B cell (primary cell): ENCODE measurements around the gene PTPN1. TPM values are rescaled to one million over a fixed set of nuclear protein-coding genes. Genes with fewer than 3 reads are reported as not detected.

Experiments used
- ATAC-seq: fragments of 200-7000 bp; cut with Tn5 transposase; one replicate; pipeline ENCODE4 v1.10.0; 2021; ENCODE audit warnings: low read depth, mild to moderate bottlenecking, moderate number of reproducible peaks, moderate library complexity
- CTCF ChIA-PET: fragments of 350-600 bp; sonication (Branson Sonifier 250); formaldehyde crosslinking; loops from one replicate; lab custom pipeline; 2021; ENCODE audit warnings: antibody characterized with exemption, inconsistent platforms; lab: Charles Lee
- POLR2A ChIA-PET: fragments of 350-600 bp; sonication (Branson Sonifier 250); formaldehyde crosslinking; loops from one replicate; lab custom pipeline; 2021; ENCODE audit warnings: antibody characterized with exemption; lab: Charles Lee
- DNase-seq: peaks from one replicate; pipeline ENCODE4 v3.0.0; 2013
- H2AFZ ChIP-seq: 2 replicates; pipeline ENCODE4 v1.6.1; 2012; ENCODE audit warnings: mild to moderate bottlenecking, low read depth, low read length; ENCODE audit not compliant: insufficient read depth, poor library complexity, severe bottlenecking
- H3K27ac ChIP-seq, 2 donors: 1 replicate in 1 of 2; 2 replicates in 1 of 2; pipeline ENCODE4 v1.5.1; 2012 to 2013; ENCODE audit warnings: low read length in 2 of 2, mild to moderate bottlenecking in 2 of 2, moderate library complexity in 1 of 2
- H3K27me3 ChIP-seq, 4 experiments: fragments of 200-600 bp in 1 of 4; sonication (generic) in 1 of 4; replicated peaks in 1 of 4; 1 replicate in 2 of 4; 2 replicates in 2 of 4; pipeline versions ENCODE4 v1.6.1 to v1.7.0; 2013 to 2016; ENCODE audit warnings: low read length in 3 of 4, mild to moderate bottlenecking in 2 of 4, mixed read lengths in 1 of 4, moderate library complexity in 1 of 4; ENCODE audit not compliant: insufficient read depth in 4 of 4, control insufficient read depth in 3 of 4; ENCODE audit errors: control extremely low read depth in 1 of 4
- H3K36me3 ChIP-seq, 2 experiments: replicated peaks in 1 of 2; 1 replicate in 1 of 2; 2 replicates in 1 of 2; pipeline versions ENCODE4 v1.6.1 to v1.7.1; 2013; ENCODE audit warnings: low read length in 1 of 2; ENCODE audit not compliant: insufficient read depth in 2 of 2, control insufficient read depth in 1 of 2; ENCODE audit errors: control extremely low read depth in 1 of 2, extremely low read depth in 1 of 2
- H3K4me1 ChIP-seq, 2 donors: fragments of 200-600 bp in 1 of 2; sonication (generic) in 1 of 2; 1 replicate in 1 of 2; 2 replicates in 1 of 2; pipeline versions ENCODE4 v1.5.1 to v1.6.1; 2013 to 2017; ENCODE audit warnings: low read length in 2 of 2; ENCODE audit not compliant: control insufficient read depth in 2 of 2, insufficient read depth in 2 of 2
- H3K4me2 ChIP-seq: replicated peaks from 2 replicates; pipeline ENCODE3; 2012; ENCODE audit warnings: mild to moderate bottlenecking, low read depth, low read length; ENCODE audit not compliant: poor library complexity, severe bottlenecking
- H3K4me3 ChIP-seq, 5 experiments: fragments of 200-600 bp in 1 of 5; sonication (generic) in 1 of 5; 1 replicate in 3 of 5; 2 replicates in 2 of 5; pipeline versions ENCODE4 v1.5.1 to v1.7.0; 2011 to 2016; ENCODE audit warnings: low read length in 4 of 5, mild to moderate bottlenecking in 4 of 5, low read depth in 2 of 5, control low read depth in 1 of 5, moderate library complexity in 1 of 5; ENCODE audit not compliant: insufficient read depth in 1 of 5; ENCODE audit errors: control extremely low read depth in 1 of 5, extremely low read depth in 1 of 5
- H3K79me2 ChIP-seq: fragments of 200-600 bp; sonication (generic); one replicate; pipeline ENCODE4 v1.6.0; 2016; ENCODE audit warnings: low read length; ENCODE audit not compliant: control insufficient read depth, insufficient read depth
- H3K9ac ChIP-seq: fragments of 200-600 bp; sonication (generic); 2 replicates; pipeline ENCODE4 v1.6.1; 2017; ENCODE audit warnings: mild to moderate bottlenecking, low read length, moderate library complexity
- H3K9me3 ChIP-seq, 3 donors: one replicate each; pipeline versions ENCODE4 v1.6.1 to v1.7.1; 2013; ENCODE audit warnings: low read length in 2 of 3; ENCODE audit not compliant: control insufficient read depth in 2 of 3, insufficient read depth in 1 of 3; ENCODE audit errors: control extremely low read depth in 1 of 3
- H4K20me1 ChIP-seq: 2 replicates; pipeline ENCODE4 v1.6.0; 2012; ENCODE audit warnings: mild to moderate bottlenecking, low read length; ENCODE audit not compliant: insufficient read depth, control insufficient read depth, poor library complexity, severe bottlenecking
- H3K27ac Mint-ChIP-seq: one replicate; pipeline ENCODE4 v1.8.0; 2021; ENCODE audit warnings: mixed read lengths
- H3K27me3 Mint-ChIP-seq: one replicate; pipeline ENCODE4 v1.8.0; 2021; ENCODE audit warnings: mixed read lengths
- H3K4me1 Mint-ChIP-seq: one replicate; pipeline ENCODE4 v1.8.0; 2021; ENCODE audit warnings: mixed read lengths
- H3K4me3 Mint-ChIP-seq: one replicate; pipeline ENCODE4 v1.8.0; 2021; ENCODE audit warnings: mixed read lengths
- H3K9me3 Mint-ChIP-seq: one replicate; pipeline ENCODE4 v1.8.0; 2022; ENCODE audit warnings: mixed read lengths; ENCODE audit not compliant: insufficient read depth
- EZH2 ChIP-seq: IDR thresholded peaks from 2 replicates; pipeline ENCODE4 v1.6.1; 2012; ENCODE audit warnings: borderline replicate concordance, low read depth, mild to moderate bottlenecking, moderate library complexity, low read length; ENCODE audit not compliant: insufficient read depth, poor library complexity, severe bottlenecking
- WGBS: methylation state at CpG from one replicate; pipeline ENCODE4 v1.1.5; 2013; ENCODE audit warnings: missing lambda C conversion rate; ENCODE audit not compliant: insufficient coverage; 5-methylcytosine and 5-hydroxymethylcytosine counted together
- intact Hi-C: fragments of 100-400 bp; cut with micrococcal nuclease; formaldehyde crosslinking; loops from one replicate; pipeline ENCODE4 v1.10.0; 2022
- polyA plus RNA-seq: library from polyadenylated mRNA; depleted of rRNA; stranded (reverse); fragments of >200 nt; gene quantifications from 2 replicates; pipeline ENCODE4 v1.2.3, GENCODE V29; 2012
- total RNA-seq, 2 donors: library from RNA; stranded (reverse); fragments of 120-200 nt in 1 of 2; gene quantifications; 1 replicate in 1 of 2; 2 replicates in 1 of 2; pipeline versions ENCODE4 v1.2.3 to v1.2.4, GENCODE V29; 2013 to 2022
- TF ChIP-seq, protein P1 (sequence below): fragments of 200-600 bp; IDR thresholded peaks from one replicate; pipeline ENCODE4 v1.8.0; 2022; ENCODE audit warnings: antibody characterized with exemption, mild to moderate bottlenecking

PTPN1 gene
- total and polyA plus RNA-seq, 2 donors (not counting 1 experiment from before 2014, with no cell fraction given): 77.4 to 134 TPM

DNA sequence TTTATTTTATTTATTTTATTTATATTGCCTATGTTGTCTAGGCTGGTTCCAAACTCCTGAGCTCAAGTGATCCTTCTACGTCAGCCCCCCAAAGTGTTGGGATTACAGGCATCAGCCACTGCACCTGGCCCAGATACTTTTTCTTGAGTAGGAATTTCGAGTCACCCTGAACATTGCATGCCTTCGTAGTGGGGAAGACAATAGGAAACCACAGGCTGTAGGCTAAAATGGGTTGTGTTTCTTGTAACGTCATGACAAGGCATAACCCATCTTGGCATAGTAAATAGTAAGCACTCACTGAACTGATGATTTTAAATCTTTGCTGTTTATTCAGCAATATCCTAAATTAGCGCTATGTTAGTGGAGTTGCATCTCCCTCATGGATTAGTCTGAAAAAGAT, 34.9 kb downstream of the PTPN1 start:
- H4K20me1 ChIP-seq: peaks cover 9% of the 10 kb centered on the region
- no peaks in the 10 kb centered on the region for H3K27me3 Mint-ChIP-seq
- CTCF ChIA-PET: interaction anchor here (1.0 to 8.8 kb wide), 6 partner anchors 30 to 67 kb away, joined by 3 to 79 read pairs (median 9); partner anchors contain the start of gene PTPN1
- TF ChIP-seq, protein P1, sequence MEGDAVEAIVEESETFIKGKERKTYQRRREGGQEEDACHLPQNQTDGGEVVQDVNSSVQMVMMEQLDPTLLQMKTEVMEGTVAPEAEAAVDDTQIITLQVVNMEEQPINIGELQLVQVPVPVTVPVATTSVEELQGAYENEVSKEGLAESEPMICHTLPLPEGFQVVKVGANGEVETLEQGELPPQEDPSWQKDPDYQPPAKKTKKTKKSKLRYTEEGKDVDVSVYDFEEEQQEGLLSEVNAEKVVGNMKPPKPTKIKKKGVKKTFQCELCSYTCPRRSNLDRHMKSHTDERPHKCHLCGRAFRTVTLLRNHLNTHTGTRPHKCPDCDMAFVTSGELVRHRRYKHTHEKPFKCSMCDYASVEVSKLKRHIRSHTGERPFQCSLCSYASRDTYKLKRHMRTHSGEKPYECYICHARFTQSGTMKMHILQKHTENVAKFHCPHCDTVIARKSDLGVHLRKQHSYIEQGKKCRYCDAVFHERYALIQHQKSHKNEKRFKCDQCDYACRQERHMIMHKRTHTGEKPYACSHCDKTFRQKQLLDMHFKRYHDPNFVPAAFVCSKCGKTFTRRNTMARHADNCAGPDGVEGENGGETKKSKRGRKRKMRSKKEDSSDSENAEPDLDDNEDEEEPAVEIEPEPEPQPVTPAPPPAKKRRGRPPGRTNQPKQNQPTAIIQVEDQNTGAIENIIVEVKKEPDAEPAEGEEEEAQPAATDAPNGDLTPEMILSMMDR: no peak
- no peak for TF ChIP-seq EZH2
- H3K27me3 ChIP-seq: no peaks in the 10 kb centered on the region
- peak overlapping the region; percentile 74 for H3K4me2 ChIP-seq
- H3K9ac ChIP-seq: no peak overlapping the region
- H3K9me3 Mint-ChIP-seq: no peaks in the 10 kb centered on the region
- H3K4me3 Mint-ChIP-seq: peak overlapping the region; percentile 27
- no peak for ATAC-seq
- peak overlapping the region; percentile 93 for H3K27ac Mint-ChIP-seq
- no peak overlapping the region for H2AFZ ChIP-seq
- peaks cover 93 to 96% of the 10 kb centered on the region in 2 donors for H3K4me1 ChIP-seq
- 50% methylated on average over 1 of the region's 5 CpGs for WGBS
- H3K79me2 ChIP-seq: peaks cover 97% of the 10 kb centered on the region
- POLR2A ChIA-PET: no interaction called here
- peaks cover 2 to 13% (median 5%) of the 10 kb centered on the region in 3 donors for H3K9me3 ChIP-seq
- H3K36me3 ChIP-seq: peaks cover 3 to 7% of the 10 kb centered on the region in 2 experiments
- intact Hi-C loops: loop anchor here (10.0 kb wide), 1 partner anchor 270 kb away; no protein-coding TSS in a partner anchor
- H3K27ac ChIP-seq: peak overlapping the region; percentile 3 to 83
- no peak for DNase-seq
- H3K4me3 ChIP-seq: no peak overlapping the region
- peaks cover 83% of the 10 kb centered on the region for H3K4me1 Mint-ChIP-seq

DNA sequence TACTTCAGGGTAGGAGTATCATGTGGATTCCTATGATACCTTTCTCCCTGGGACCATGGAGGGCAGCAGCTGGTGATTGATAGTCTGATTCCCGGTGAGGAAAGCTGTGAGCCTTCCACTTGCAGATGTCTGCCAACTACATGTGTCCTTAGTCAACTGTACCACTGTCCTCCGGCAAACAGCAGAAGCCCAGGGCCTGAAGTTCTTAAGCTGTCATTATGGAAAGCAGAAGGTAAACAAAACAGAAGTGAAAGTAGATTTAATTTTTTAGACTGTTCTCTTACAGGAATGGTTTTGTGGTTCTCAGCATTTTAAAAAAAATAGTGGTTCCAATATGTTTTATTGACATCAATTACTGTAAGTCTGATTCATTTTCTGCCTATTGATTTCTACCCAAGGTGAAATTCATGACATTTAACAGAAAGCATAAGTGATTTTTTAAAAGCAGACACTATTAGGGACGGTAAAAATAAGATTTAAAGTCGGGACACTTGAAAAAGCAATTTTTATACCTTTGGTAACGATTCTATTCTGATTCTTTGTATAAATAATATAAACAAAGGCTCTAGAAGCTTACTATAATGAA, 36.6 kb downstream of the PTPN1 start:
- H3K27ac ChIP-seq: peak overlapping the region; percentile 48 to 83
- ATAC-seq (peak; percentile 78), DNase-seq (peak; percentile 70)
- TF ChIP-seq EZH2: no peak
- TF ChIP-seq, protein P1: no peak
- H3K27me3 ChIP-seq: no peaks in the 10 kb centered on the region
- H2AFZ ChIP-seq: no peak overlapping the region
- Mint-ChIP-seq H3K4me1 (peaks cover 68% of the 10 kb centered on the region), H3K27me3 (no peaks in the 10 kb centered on the region), H3K9me3 (no peaks in the 10 kb centered on the region), H3K27ac (peak overlapping the region; percentile 93), H3K4me3 (peak overlapping the region; percentile 88)
- peaks cover 6% of the 10 kb centered on the region for H4K20me1 ChIP-seq
- 0% methylated on average over 1 of the region's 5 CpGs for WGBS
- POLR2A ChIA-PET: interaction anchor here (0.9 to 1.0 kb wide), 2 partner anchors 9 to 27 kb away, joined by 4 to 6 read pairs; no protein-coding TSS in a partner anchor
- peak overlapping the region; percentile 74 for H3K4me2 ChIP-seq
- H3K4me3 ChIP-seq: peak overlapping the region in 4 of 5 experiments; percentile 2 to 39 (median 20)
- H3K9ac ChIP-seq: peak overlapping the region; percentile 45
- peaks cover 3 to 6% of the 10 kb centered on the region in 2 experiments for H3K36me3 ChIP-seq
- intact Hi-C loops: loop anchor here (1.0 to 10.0 kb wide), 3 partner anchors 18 to 268 kb away; no protein-coding TSS in a partner anchor
- H3K79me2 ChIP-seq: peaks cover 99% of the 10 kb centered on the region
- CTCF ChIA-PET: interaction anchor here (1.0 to 8.8 kb wide), 11 partner anchors 9 to 82 kb away, joined by 3 to 79 read pairs (median 4); partner anchors contain the start of gene PTPN1
- H3K9me3 ChIP-seq: no peaks in the 10 kb centered on the region
- peaks cover 93 to 96% of the 10 kb centered on the region in 2 donors for H3K4me1 ChIP-seq
